Measurements from ENCODE around the gene UBAP2. TPM values are rescaled to one million over a fixed set of nuclear protein-coding genes. Genes with fewer than 3 reads are reported as not detected.

Gene UBAP2, protein sequence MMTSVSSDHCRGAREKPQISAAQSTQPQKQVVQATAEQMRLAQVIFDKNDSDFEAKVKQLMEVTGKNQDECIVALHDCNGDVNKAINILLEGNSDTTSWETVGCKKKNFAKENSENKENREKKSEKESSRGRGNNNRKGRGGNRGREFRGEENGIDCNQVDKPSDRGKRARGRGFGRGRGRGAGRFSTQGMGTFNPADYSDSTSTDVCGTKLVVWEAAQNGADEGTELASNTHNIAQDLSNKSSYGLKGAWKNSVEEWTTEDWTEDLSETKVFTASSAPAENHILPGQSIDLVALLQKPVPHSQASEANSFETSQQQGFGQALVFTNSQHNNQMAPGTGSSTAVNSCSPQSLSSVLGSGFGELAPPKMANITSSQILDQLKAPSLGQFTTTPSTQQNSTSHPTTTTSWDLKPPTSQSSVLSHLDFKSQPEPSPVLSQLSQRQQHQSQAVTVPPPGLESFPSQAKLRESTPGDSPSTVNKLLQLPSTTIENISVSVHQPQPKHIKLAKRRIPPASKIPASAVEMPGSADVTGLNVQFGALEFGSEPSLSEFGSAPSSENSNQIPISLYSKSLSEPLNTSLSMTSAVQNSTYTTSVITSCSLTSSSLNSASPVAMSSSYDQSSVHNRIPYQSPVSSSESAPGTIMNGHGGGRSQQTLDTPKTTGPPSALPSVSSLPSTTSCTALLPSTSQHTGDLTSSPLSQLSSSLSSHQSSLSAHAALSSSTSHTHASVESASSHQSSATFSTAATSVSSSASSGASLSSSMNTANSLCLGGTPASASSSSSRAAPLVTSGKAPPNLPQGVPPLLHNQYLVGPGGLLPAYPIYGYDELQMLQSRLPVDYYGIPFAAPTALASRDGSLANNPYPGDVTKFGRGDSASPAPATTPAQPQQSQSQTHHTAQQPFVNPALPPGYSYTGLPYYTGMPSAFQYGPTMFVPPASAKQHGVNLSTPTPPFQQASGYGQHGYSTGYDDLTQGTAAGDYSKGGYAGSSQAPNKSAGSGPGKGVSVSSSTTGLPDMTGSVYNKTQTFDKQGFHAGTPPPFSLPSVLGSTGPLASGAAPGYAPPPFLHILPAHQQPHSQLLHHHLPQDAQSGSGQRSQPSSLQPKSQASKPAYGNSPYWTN
- total RNA-seq: 73.9 TPM

GRCh38 chr9:34048727-34049629 is at the start of gene UBAP2:
UBAP2 (minus strand) TSS chr9:34048887; CDS start chr9:34017148, 31,739 bp downstream.

Small RNA genes within 50 kb of the gene (small RNA-seq; reads per million reads assigned to genes)
- 0.09 reads per million for gene RN7SKP114 (ENCODE audit: low replicate concordance)
- gene SNORD121A (ENCODE audit: low replicate concordance): 71.0 reads per million, percentile 95 among the genes with 10 or more reads in this experiment
- gene SNORD121B (ENCODE audit: low replicate concordance): not detected

Other genes starting within 250 kb of the UBAP2 start
- gene UBE2R2, start 231.7 kb downstream of the UBAP2 start, total RNA-seq: 32.6 TPM
- 23.5 TPM for gene DCAF12, start 77.8 kb upstream of the UBAP2 start, total RNA-seq
- 21.0 TPM for gene UBAP1, start 130.2 kb upstream of the UBAP2 start, total RNA-seq